SK-N-SH (cell line): Measurements from ENCODE around the gene RAPGEF1. TPM values are rescaled to one million over a fixed set of nuclear protein-coding genes. Genes with fewer than 3 reads are reported as not detected.

Experiments
- CTCF ChIA-PET: fragments of 300-600, 350-600 bp; formaldehyde crosslinking; extraction: SDS; loops from one replicate; lab custom pipeline; 2021; lab: Yijun Ruan, JAX
- POLR2A ChIA-PET: fragments of 350-600 bp; sonication (Branson Sonifier 250); formaldehyde crosslinking; extraction: SDS; loops from one replicate; lab custom pipeline; 2020; ENCODE audit warnings: antibody characterized with exemption, inconsistent platforms; lab: Yijun Ruan, JAX
- DNase-seq: peaks from one replicate; pipeline ENCODE4 v3.0.0; 2012
- H2AFZ ChIP-seq: fragments of 200-600 bp; sonication (generic); 2 replicates; pipeline ENCODE4 v1.8.1; 2016; ENCODE audit warnings: antibody characterized with exemption, mild to moderate bottlenecking, low read depth
- H3F3A ChIP-seq: fragments of 200-600 bp; sonication (generic); replicated peaks from 2 replicates; pipeline ENCODE3; 2016; ENCODE audit warnings: antibody characterized with exemption, mild to moderate bottlenecking; ENCODE audit not compliant: insufficient read depth
- H3K27ac ChIP-seq, 2 experiments: fragments of 200-500 bp in 1 of 2; fragments of 200-600 bp in 1 of 2; sonication (Bioruptor generic) in 1 of 2; sonication (generic), shearing (Covaris generic) in 1 of 2; 2 replicates each; pipeline versions ENCODE4 v1.5.1 to v1.6.1; 2014 to 2016; ENCODE audit warnings: low read depth in 2 of 2, inconsistent platforms in 1 of 2, low read length in 1 of 2, mild to moderate bottlenecking in 1 of 2, mixed read lengths in 1 of 2
- H3K27me3 ChIP-seq: fragments of 200-600 bp; sonication (generic), shearing (Covaris generic); 2 replicates; pipeline ENCODE4 v1.6.1; 2016; ENCODE audit warnings: mixed run types; ENCODE audit not compliant: insufficient read depth
- H3K36me3 ChIP-seq, 2 experiments: fragments of 200-500 bp in 1 of 2; fragments of 200-600 bp in 1 of 2; sonication (Bioruptor generic) in 1 of 2; sonication (generic) in 1 of 2; replicated peaks in 1 of 2; 2 replicates each; pipeline versions ENCODE3 to v1.5.1; 2014 to 2016; ENCODE audit warnings: low read length in 1 of 2, mild to moderate bottlenecking in 1 of 2; ENCODE audit not compliant: insufficient read depth in 2 of 2, control insufficient read depth in 1 of 2
- H3K4me1 ChIP-seq, 2 experiments: fragments of 200-500 bp in 1 of 2; fragments of 200-600 bp in 1 of 2; sonication (Bioruptor generic) in 1 of 2; sonication (generic), shearing (Covaris generic) in 1 of 2; 2 replicates each; pipeline versions ENCODE4 v1.5.1 to v1.6.1; 2014 to 2016; ENCODE audit warnings: low read depth in 1 of 2, low read length in 1 of 2, mixed run types in 1 of 2; ENCODE audit not compliant: insufficient read depth in 2 of 2, control insufficient read depth in 1 of 2
- H3K4me2 ChIP-seq: fragments of 200-600 bp; sonication (generic), shearing (Covaris generic); 2 replicates; pipeline ENCODE4 v1.6.1; 2017; ENCODE audit warnings: mixed run types
- H3K4me3 ChIP-seq, 2 experiments: fragments of 200-500 bp in 1 of 2; fragments of 200-600 bp in 1 of 2; sonication (Bioruptor generic) in 1 of 2; sonication (generic), shearing (Covaris generic) in 1 of 2; 2 replicates each; pipeline versions ENCODE4 v1.5.1 to v1.8.1; 2014 to 2016; ENCODE audit warnings: low read depth in 2 of 2, inconsistent platforms in 1 of 2, low read length in 1 of 2, mild to moderate bottlenecking in 1 of 2, mixed read lengths in 1 of 2, moderate library complexity in 1 of 2
- H3K79me2 ChIP-seq: fragments of 200-600 bp; sonication (generic); 2 replicates; pipeline ENCODE4 v1.8.1; 2017; ENCODE audit warnings: mild to moderate bottlenecking; ENCODE audit not compliant: insufficient read depth
- H3K9ac ChIP-seq: fragments of 200-600 bp; sonication (generic); 2 replicates; pipeline ENCODE4 v1.6.1; 2017; ENCODE audit warnings: mixed run types
- H3K9me2 ChIP-seq: fragments of 200-600 bp; sonication (generic); 2 replicates; pipeline ENCODE4 v1.6.1; 2017; ENCODE audit warnings: mixed run types
- H3K9me3 ChIP-seq: fragments of 200-600 bp; sonication (generic); 2 replicates; pipeline ENCODE4 v1.6.1; 2017; ENCODE audit warnings: mixed run types, mild to moderate bottlenecking, moderate library complexity
- H4K20me1 ChIP-seq: fragments of 200-600 bp; sonication (generic); 2 replicates; pipeline ENCODE4 v1.6.1; 2017; ENCODE audit warnings: mild to moderate bottlenecking, mixed run types; ENCODE audit not compliant: insufficient read depth
- EP300 ChIP-seq, 2 experiments: IDR thresholded peaks; 2 replicates each; pipeline versions ENCODE4 v1.4.0 to v1.6.1; 2012; ENCODE audit warnings: borderline replicate concordance in 1 of 2, low read depth in 1 of 2, low read length in 1 of 2
- EZH2phosphoT487 ChIP-seq: fragments of 200-600 bp; sonication (generic); IDR thresholded peaks from 2 replicates; pipeline ENCODE4 v1.6.1; 2017; ENCODE audit warnings: low read depth, mixed run types, mild to moderate bottlenecking, antibody characterized with exemption, moderate library complexity, borderline replicate concordance
- FOSL2 ChIP-seq: IDR thresholded peaks from 2 replicates; pipeline ENCODE4 v1.4.0; 2012; ENCODE audit warnings: low read depth, mild to moderate bottlenecking, moderate library complexity, borderline replicate concordance
- FOXM1 ChIP-seq: IDR thresholded peaks from 2 replicates; pipeline ENCODE4 v1.4.0; 2012; ENCODE audit warnings: low read depth, mild to moderate bottlenecking
- GABPA ChIP-seq: IDR thresholded peaks from 2 replicates; pipeline ENCODE4 v1.4.0; 2012; ENCODE audit warnings: low read depth, mild to moderate bottlenecking
- GATA2 ChIP-seq: sonication (generic); formaldehyde crosslinking; IDR thresholded peaks from 2 replicates; pipeline ENCODE4 v1.5.0; 2020; ENCODE audit warnings: mild to moderate bottlenecking, missing genetic modification reagents
- NFIC ChIP-seq: IDR thresholded peaks from 2 replicates; pipeline ENCODE4 v1.4.0; 2012; ENCODE audit warnings: borderline replicate concordance
- NRF1 ChIP-seq: IDR thresholded peaks from 2 replicates; pipeline ENCODE4 v1.6.1; 2012; ENCODE audit warnings: low read depth, mild to moderate bottlenecking, low read length
- RCOR1 ChIP-seq: fragments of 150-350 bp; IDR thresholded peaks from 2 replicates; pipeline ENCODE4 v1.6.1; 2017; ENCODE audit warnings: antibody characterized with exemption, low read length
- SMC3 ChIP-seq: IDR thresholded peaks from 2 replicates; pipeline ENCODE4 v1.6.1; 2012; ENCODE audit warnings: low read depth, low read length, improper control_type of control experiment
- TEAD4 ChIP-seq: IDR thresholded peaks from 2 replicates; pipeline ENCODE4 v1.4.0; 2012; ENCODE audit warnings: mild to moderate bottlenecking, borderline replicate concordance; ENCODE audit not compliant: insufficient read depth
- WGBS: methylation state at CpG from one replicate; pipeline ENCODE4 v1.1.6; 2017; ENCODE audit warnings: low lambda C conversion rate; 5-methylcytosine and 5-hydroxymethylcytosine counted together
- polyA plus RNA-seq, 3 experiments: library from polyadenylated mRNA; depleted of rRNA; stranded (reverse); fragments of >200 nt; gene quantifications; 2 replicates each; pipeline ENCODE4 v1.2.3, GENCODE V29; 2012
- TF ChIP-seq, protein P1 (sequence below): fragments of 150-350 bp; IDR thresholded peaks from 2 replicates; pipeline ENCODE4 v1.6.1; 2016; ENCODE audit warnings: mild to moderate bottlenecking, low read depth, low read length
- TF ChIP-seq, protein P2 (sequence below): IDR thresholded peaks from 2 replicates; pipeline ENCODE4; 2012
- TF ChIP-seq, protein P3 (sequence below): IDR thresholded peaks from 2 replicates; pipeline ENCODE4 v1.4.0; 2012; ENCODE audit warnings: low read depth
- TF ChIP-seq, protein P4 (sequence below): IDR thresholded peaks from 2 replicates; pipeline ENCODE4 v1.4.0; 2012; ENCODE audit warnings: low read depth, borderline replicate concordance
- TF ChIP-seq, protein P5 (sequence below): IDR thresholded peaks from 2 replicates; pipeline ENCODE4 v1.6.1; 2012; ENCODE audit warnings: mild to moderate bottlenecking, low read depth, low read length, moderate library complexity

The RAPGEF1 gene
- polyA plus RNA-seq, 1 of the 3 experiments (the other 2 are of a cell fraction): 26.2 TPM

DNA sequence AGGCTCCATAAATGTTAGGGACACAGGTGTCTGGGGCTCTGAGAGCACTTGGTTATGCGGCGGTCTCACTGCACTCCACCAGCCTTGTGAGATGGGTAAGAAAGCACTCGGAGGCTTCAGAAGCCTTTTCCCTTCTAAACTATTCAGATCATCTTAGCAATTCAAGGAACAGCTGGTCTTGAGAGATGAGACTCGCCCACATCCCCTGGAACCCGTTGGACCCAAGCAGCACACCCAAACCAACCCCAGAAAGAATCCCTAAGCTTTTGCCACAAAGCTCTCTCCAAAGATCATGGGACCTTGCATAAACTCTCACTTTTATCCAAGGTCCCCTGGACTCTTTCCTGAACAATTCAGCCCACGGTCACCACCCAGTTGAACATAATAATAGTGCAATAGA lies 90.2 kb downstream of the RAPGEF1 start (continued):
- TF ChIP-seq, protein P1, sequence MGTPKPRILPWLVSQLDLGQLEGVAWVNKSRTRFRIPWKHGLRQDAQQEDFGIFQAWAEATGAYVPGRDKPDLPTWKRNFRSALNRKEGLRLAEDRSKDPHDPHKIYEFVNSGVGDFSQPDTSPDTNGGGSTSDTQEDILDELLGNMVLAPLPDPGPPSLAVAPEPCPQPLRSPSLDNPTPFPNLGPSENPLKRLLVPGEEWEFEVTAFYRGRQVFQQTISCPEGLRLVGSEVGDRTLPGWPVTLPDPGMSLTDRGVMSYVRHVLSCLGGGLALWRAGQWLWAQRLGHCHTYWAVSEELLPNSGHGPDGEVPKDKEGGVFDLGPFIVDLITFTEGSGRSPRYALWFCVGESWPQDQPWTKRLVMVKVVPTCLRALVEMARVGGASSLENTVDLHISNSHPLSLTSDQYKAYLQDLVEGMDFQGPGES: no peak
- TF ChIP-seq, protein P2, sequence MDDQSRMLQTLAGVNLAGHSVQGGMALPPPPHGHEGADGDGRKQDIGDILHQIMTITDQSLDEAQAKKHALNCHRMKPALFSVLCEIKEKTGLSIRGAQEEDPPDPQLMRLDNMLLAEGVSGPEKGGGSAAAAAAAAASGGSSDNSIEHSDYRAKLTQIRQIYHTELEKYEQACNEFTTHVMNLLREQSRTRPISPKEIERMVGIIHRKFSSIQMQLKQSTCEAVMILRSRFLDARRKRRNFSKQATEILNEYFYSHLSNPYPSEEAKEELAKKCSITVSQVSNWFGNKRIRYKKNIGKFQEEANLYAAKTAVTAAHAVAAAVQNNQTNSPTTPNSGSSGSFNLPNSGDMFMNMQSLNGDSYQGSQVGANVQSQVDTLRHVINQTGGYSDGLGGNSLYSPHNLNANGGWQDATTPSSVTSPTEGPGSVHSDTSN: no peak
- no peak for TF ChIP-seq EZH2phosphoT487

DNA sequence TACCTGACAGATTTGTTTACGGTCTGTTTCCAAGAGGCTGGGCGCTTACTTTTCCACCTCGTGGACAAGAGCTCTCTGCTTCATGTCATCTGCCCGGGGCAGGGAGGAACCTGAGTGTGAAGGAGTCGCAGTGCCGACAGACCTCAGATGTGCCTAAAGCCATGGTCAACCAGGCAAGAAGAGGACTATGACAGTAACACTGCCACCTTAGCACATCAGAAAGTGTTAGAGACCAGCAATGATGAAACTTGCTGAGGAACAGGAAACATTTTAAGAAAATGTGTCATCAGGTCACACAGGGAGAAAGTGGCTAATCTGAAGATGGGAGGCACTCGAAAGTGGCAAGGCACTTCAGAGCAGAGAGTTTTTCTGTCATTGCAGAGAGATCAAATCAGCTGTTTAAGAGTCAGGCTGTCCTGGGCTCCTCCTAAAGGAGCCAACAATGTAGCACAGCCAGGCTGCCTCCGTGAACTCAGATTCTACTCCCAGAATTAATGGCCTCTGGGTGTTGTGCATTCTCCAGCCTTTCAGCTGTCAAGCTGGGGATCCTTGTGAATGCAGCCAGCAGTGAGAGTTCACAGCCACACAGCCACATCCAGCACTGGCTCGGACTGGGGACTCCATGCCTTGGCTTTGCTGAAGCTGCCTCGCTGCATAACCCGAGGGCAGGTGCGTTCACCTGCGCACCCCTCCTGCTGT lies 94.6 kb downstream of the RAPGEF1 start:
- Histone ChIP-seq H3K27ac (no peak overlapping the region), H4K20me1 (peaks cover 16% of the 10 kb centered on the region), H3K4me2 (no peak overlapping the region), H3K9ac (no peak overlapping the region), H3K79me2 (no peaks in the 10 kb centered on the region), H3K27me3 (no peaks in the 10 kb centered on the region), H3F3A (no peaks in the 10 kb centered on the region), H3K9me2 (no peaks in the 10 kb centered on the region), H3K4me3 (no peak overlapping the region), H3K4me1 (peaks cover 0 to 3% of the 10 kb centered on the region in 2 experiments; a peak in 1 of 4 replicates), H2AFZ (no peak overlapping the region), H3K9me3 (no peaks in the 10 kb centered on the region), H3K36me3 (peaks cover 9 to 12% of the 10 kb centered on the region in 2 experiments)
- ChIA-PET CTCF (no interaction called here), POLR2A (no interaction called here)
- no peak for DNase-seq
- WGBS: 94% methylated on average over 13 of the region's 13 CpGs
- TF ChIP-seq, protein P3, sequence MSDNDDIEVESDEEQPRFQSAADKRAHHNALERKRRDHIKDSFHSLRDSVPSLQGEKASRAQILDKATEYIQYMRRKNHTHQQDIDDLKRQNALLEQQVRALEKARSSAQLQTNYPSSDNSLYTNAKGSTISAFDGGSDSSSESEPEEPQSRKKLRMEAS: no peak
- no peak for TF ChIP-seq NFIC
- TF ChIP-seq, protein P1: no peak
- TF ChIP-seq NRF1: no peak
- no peak for TF ChIP-seq RCOR1
- TF ChIP-seq, protein P4, sequence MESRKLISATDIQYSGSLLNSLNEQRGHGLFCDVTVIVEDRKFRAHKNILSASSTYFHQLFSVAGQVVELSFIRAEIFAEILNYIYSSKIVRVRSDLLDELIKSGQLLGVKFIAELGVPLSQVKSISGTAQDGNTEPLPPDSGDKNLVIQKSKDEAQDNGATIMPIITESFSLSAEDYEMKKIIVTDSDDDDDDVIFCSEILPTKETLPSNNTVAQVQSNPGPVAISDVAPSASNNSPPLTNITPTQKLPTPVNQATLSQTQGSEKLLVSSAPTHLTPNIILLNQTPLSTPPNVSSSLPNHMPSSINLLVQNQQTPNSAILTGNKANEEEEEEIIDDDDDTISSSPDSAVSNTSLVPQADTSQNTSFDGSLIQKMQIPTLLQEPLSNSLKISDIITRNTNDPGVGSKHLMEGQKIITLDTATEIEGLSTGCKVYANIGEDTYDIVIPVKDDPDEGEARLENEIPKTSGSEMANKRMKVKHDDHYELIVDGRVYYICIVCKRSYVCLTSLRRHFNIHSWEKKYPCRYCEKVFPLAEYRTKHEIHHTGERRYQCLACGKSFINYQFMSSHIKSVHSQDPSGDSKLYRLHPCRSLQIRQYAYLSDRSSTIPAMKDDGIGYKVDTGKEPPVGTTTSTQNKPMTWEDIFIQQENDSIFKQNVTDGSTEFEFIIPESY: no peak
- no peak for TF ChIP-seq SMC3
- TF ChIP-seq GATA2 (CRISPR knock-in tag): no peak
- TF ChIP-seq FOSL2: no peak
- TF ChIP-seq GABPA: no peak
- TF ChIP-seq TEAD4: no peak
- TF ChIP-seq EP300 (IDR thresholded peaks at IDR 0.05; ENCODE audit: borderline replicate concordance in 1 of 2, low read depth in 1 of 2, low read length in 1 of 2): no peak
- TF ChIP-seq FOXM1: no peak
- TF ChIP-seq, protein P5, sequence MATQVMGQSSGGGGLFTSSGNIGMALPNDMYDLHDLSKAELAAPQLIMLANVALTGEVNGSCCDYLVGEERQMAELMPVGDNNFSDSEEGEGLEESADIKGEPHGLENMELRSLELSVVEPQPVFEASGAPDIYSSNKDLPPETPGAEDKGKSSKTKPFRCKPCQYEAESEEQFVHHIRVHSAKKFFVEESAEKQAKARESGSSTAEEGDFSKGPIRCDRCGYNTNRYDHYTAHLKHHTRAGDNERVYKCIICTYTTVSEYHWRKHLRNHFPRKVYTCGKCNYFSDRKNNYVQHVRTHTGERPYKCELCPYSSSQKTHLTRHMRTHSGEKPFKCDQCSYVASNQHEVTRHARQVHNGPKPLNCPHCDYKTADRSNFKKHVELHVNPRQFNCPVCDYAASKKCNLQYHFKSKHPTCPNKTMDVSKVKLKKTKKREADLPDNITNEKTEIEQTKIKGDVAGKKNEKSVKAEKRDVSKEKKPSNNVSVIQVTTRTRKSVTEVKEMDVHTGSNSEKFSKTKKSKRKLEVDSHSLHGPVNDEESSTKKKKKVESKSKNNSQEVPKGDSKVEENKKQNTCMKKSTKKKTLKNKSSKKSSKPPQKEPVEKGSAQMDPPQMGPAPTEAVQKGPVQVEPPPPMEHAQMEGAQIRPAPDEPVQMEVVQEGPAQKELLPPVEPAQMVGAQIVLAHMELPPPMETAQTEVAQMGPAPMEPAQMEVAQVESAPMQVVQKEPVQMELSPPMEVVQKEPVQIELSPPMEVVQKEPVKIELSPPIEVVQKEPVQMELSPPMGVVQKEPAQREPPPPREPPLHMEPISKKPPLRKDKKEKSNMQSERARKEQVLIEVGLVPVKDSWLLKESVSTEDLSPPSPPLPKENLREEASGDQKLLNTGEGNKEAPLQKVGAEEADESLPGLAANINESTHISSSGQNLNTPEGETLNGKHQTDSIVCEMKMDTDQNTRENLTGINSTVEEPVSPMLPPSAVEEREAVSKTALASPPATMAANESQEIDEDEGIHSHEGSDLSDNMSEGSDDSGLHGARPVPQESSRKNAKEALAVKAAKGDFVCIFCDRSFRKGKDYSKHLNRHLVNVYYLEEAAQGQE: no peak
